ENCODE measurements around the gene TEX13D.

The TEX13D gene

DNA sequence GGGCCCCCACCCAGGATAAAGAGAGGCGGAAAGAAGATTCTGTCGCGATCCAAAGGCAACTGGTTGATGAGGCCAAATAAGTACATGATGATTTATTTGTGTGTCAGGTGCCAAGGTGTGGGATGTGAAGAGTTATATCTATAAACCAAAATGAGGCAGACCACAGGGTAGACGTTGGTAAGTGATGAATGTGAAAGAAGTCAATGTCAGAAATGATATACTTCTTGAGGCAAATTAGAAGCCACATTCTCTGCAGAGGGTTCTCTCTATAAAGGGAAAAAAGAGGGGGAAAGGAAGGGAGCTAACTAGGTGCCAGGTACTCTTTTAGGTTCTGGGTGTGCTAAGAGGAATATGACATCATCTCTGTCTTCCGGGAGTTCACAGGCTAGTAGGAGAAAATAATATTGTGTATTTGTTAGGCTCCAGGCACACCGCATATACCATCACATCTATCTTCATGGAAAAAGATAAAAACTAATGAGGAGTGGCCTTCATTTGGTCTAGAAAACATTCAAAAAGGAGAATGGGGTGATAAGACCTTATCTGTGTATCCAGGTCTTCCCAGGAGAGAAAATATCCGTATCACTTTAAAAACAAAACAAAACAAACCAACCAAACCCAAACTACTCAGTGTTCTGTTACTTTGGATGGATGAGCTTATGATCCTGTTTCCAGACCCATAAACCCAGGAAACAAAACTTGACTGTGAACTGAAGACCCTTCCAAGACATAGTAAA lies 9.1 kb downstream of the TEX13D start:
- TF ChIP-seq ZNF384 (IDR thresholded peaks at IDR 0.05), result no peak
- TF ChIP-seq FOXK2 (IDR thresholded peaks at IDR 0.05), result no peak
- no peak for DNase-seq (ENCODE audit: extremely low spot score)
- POLR2A ChIA-PET, result no interaction called here
- CTCF ChIA-PET, result no interaction called here

DNA sequence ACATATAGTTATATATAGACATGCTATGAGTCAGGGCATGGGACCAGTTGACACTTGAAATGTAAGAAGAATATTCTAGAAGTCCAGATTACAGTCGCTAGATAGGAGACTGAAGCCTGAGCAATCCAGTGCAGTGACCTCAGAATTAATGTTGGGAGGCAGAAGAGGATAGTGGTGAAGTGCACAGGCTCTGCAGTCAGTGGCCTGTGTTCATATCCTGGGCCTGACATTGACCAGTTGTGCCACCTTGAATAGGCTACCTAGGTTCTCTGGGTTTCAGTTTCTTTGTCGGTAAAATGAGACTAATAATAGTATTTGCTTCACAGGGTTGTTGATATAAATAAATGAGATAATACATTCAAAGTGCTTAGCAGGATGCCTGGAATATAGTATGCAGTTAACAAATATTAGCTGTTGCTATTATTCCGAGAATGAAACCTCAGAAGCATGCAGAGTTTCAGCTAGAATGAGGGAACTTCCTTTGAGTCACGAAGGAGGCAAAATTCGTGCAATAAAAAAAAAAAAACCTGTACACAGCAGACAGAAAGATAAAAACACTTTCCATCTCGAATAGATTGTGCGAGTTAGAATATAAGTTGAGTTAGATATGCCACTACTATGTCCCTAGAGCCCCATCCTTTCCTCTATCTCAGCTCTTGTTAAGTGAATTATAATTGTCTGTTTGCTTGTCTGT lies 9.9 kb downstream of the TEX13D start:
- DNase-seq (ENCODE audit: extremely low spot score), result no peak
- ChIA-PET POLR2A (no interaction called here), CTCF (no interaction called here)
- TF ChIP-seq FOXK2 (IDR thresholded peaks at IDR 0.05), result no peak

DNA sequence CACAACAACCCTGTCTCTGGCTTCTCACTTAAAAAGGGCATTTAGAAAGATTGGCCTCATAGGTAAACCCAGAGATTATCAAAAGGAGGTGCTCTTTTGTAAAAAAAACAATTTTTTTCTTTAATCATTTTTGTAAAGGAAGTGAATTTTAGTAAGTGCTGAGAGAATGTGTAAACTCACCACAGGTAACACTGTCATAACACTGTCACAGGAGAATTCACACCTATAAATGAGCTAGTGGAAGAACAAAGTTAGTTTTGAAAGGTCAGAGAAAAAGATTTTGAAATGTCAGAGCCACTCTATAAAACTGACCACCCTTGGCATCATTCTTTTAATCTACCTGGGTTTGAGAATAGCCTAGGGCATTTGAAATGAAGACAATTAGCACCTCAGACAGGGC lies 10.6 kb downstream of the TEX13D start:
- no peak for TF ChIP-seq BHLHE40 (IDR thresholded peaks at IDR 0.05; ENCODE audit: borderline replicate concordance)
- TF ChIP-seq ZNF384 (IDR thresholded peaks at IDR 0.05), result no peak
- CTCF ChIA-PET, result no interaction called here
- POLR2A ChIA-PET, result no interaction called here
- no peak for DNase-seq (ENCODE audit: extremely low spot score)

DNA sequence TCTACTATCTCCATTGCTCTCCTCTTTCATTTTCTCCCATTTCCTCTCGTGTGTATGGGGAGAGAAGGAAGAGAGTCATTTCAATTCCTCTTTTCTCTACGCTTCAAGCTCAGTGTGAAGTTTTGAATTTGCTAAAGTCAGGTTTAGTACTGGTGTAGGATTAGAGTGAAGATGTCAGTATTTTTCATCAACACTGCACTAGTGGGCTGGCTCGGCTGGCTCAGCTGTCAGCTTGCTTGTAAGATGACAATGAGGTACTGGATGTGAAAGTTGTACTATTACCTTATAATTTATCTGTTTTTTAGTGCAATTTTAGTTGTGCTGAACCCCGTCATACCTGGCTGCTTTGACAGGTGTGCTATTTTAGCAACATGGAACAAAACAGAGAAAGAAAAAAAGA lies 11.8 kb downstream of the TEX13D start:
- POLR2A ChIA-PET, result no interaction called here
- no peak for TF ChIP-seq L3MBTL2 (conservative IDR thresholded peaks at IDR 0.05)
- no peak for TF ChIP-seq SUZ12 (IDR thresholded peaks at IDR 0.05)
- no peak for TF ChIP-seq FOXA1 (IDR thresholded peaks at IDR 0.05)
- no peak for TF ChIP-seq FOXM1 (IDR thresholded peaks at IDR 0.05; ENCODE audit: borderline replicate concordance)
- CTCF ChIA-PET, result no interaction called here
- no peak for DNase-seq (ENCODE audit: extremely low spot score)

DNA sequence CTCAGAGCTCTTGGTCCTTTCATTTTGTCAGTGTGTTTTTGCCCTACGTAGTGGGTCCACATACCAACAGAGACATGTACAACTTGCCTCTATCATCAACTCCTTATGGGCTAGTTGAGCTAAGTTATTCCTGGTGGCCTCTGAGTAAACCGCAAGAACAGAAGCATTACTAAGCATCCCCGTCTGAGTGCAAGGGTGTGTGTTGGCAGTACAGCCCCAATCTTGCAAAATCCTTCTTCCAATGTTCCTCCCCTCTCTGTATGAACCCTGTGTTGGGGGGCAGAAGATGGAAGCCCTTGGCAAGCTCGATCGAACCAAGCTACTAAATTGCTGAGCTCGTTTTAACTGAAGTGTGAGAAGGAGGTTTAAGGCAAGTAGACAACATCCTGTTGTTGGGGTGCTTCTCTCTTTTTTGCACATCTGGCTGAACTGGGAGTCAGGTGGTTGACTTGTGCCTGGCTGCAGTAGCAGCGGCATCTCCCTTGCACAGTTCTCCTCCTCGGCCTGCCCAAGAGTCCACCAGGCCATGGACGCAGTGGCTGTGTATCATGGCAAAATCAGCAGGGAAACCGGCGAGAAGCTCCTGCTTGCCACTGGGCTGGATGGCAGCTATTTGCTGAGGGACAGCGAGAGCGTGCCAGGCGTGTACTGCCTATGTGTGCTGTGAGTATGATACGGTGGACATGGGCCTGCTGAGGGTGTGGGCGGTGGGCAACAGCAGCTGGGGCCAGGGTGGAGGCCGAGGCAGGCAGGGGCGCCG lies 13.8 kb downstream of the TEX13D start, which contains the start of gene SH2D1A:
Gene SH2D1A (plus strand): TSS at position 447 of the 760 bp plus-strand sequence. CDS start 80 bp downstream, at position 527.
- POLR2A ChIA-PET, result no interaction called here
- DNase-seq (ENCODE audit: extremely low spot score), result no peak
- no peak for TF ChIP-seq TARDBP (IDR thresholded peaks at IDR 0.05)
- no peak for TF ChIP-seq SP1 (IDR thresholded peaks at IDR 0.05)
- no peak for TF ChIP-seq ZNF384 (IDR thresholded peaks at IDR 0.05)
- no peak for TF ChIP-seq FOXK2 (IDR thresholded peaks at IDR 0.05)
- TF ChIP-seq, protein P1, sequence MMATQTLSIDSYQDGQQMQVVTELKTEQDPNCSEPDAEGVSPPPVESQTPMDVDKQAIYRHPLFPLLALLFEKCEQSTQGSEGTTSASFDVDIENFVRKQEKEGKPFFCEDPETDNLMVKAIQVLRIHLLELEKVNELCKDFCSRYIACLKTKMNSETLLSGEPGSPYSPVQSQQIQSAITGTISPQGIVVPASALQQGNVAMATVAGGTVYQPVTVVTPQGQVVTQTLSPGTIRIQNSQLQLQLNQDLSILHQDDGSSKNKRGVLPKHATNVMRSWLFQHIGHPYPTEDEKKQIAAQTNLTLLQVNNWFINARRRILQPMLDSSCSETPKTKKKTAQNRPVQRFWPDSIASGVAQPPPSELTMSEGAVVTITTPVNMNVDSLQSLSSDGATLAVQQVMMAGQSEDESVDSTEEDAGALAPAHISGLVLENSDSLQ (IDR thresholded peaks at IDR 0.05), result no peak
- no peak for TF ChIP-seq LEF1 (IDR thresholded peaks at IDR 0.05; ENCODE audit: borderline replicate concordance)
- TF ChIP-seq HDGF (IDR thresholded peaks at IDR 0.05; ENCODE audit: borderline replicate concordance), result no peak
- no peak for TF ChIP-seq ELF4 (IDR thresholded peaks at IDR 0.05)
- no peak for TF ChIP-seq CTBP1 (IDR thresholded peaks at IDR 0.05; ENCODE audit: borderline replicate concordance)
- TF ChIP-seq FOXA1 (IDR thresholded peaks at IDR 0.05), result no peak
- TF ChIP-seq L3MBTL2 (conservative IDR thresholded peaks at IDR 0.05), result no peak
- CTCF ChIA-PET, result interaction anchor here (0.6 kb wide), 1 partner anchor 710 kb away, joined by 12 read pairs; no protein-coding TSS in a partner anchor

DNA sequence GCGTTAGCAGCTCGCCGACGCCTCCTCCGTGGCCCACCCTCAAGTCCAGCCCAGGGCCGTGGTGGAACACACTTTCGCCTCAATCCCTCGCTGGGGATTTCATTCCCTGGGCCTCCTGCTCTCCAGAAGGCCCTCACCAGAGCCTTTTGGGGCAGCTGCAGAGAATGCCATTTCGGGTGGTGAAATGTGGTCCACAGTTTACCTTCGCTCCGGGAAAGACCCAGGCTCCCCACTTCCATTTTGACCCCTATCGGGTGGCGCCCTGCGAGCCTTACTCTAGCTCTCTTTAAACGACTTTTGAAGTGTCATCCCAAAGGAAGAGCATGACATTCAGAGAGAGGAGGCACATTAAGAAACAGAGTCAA lies 14.4 kb downstream of the TEX13D start:
- TF ChIP-seq HDGF (IDR thresholded peaks at IDR 0.05; ENCODE audit: borderline replicate concordance) (no peak), BHLHE40 (IDR thresholded peaks at IDR 0.05; ENCODE audit: borderline replicate concordance) (no peak), FOXM1 (IDR thresholded peaks at IDR 0.05; ENCODE audit: borderline replicate concordance) (no peak), NFRKB (IDR thresholded peaks at IDR 0.05) (no peak), ELF4 (IDR thresholded peaks at IDR 0.05) (no peak), TARDBP (IDR thresholded peaks at IDR 0.05) (no peak), FOXK2 (IDR thresholded peaks at IDR 0.05) (no peak), L3MBTL2 (conservative IDR thresholded peaks at IDR 0.05) (no peak), SUZ12 (IDR thresholded peaks at IDR 0.05) (no peak)
- TF ChIP-seq, protein P1 (IDR thresholded peaks at IDR 0.05), result no peak

DNA sequence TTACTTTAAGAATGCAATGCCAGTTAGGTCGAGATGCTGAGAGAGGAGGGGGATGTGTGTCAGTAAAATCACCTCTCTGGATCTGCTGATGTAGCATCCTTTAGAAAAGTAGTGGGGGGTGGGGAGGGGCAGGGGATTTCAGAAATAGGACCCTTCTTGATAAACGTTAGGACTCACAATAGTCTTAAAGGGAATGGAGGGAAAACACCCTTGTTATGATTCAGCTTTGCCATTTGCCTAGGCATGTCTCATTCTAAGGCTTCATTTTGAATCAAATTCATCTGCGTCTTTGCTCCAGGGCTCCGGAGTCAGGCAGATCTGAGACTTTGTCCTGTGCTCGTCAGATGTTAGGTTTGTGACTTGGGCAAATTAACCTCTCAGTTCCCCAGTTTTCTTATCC lies 14.8 kb downstream of the TEX13D start:
- ChIA-PET POLR2A (no interaction called here), CTCF (interaction anchor here (0.6 kb wide), 1 partner anchor 709 kb away, joined by 12 read pairs; no protein-coding TSS in a partner anchor)
- TF ChIP-seq CTBP1 (IDR thresholded peaks at IDR 0.05; ENCODE audit: borderline replicate concordance) (no peak), ZNF384 (IDR thresholded peaks at IDR 0.05) (no peak), FOXM1 (IDR thresholded peaks at IDR 0.05; ENCODE audit: borderline replicate concordance) (no peak), LEF1 (IDR thresholded peaks at IDR 0.05; ENCODE audit: borderline replicate concordance) (no peak), NFRKB (IDR thresholded peaks at IDR 0.05) (no peak), HDGF (IDR thresholded peaks at IDR 0.05; ENCODE audit: borderline replicate concordance) (no peak), FOXK2 (IDR thresholded peaks at IDR 0.05) (no peak), ARNT (IDR thresholded peaks at IDR 0.05) (no peak), ELF4 (IDR thresholded peaks at IDR 0.05) (no peak), L3MBTL2 (conservative IDR thresholded peaks at IDR 0.05) (no peak), SP1 (IDR thresholded peaks at IDR 0.05) (no peak), BHLHE40 (IDR thresholded peaks at IDR 0.05; ENCODE audit: borderline replicate concordance) (no peak), SUZ12 (IDR thresholded peaks at IDR 0.05) (no peak), TARDBP (IDR thresholded peaks at IDR 0.05) (no peak), FOXA1 (IDR thresholded peaks at IDR 0.05) (no peak)
- TF ChIP-seq, protein P1 (IDR thresholded peaks at IDR 0.05), result no peak
- DNase-seq (ENCODE audit: extremely low spot score), result no peak

More for the DNA sequence above, 14.4 kb downstream of the TEX13D start:
- ChIA-PET CTCF (interaction anchor here (0.6 kb wide), 1 partner anchor 709 kb away, joined by 12 read pairs; no protein-coding TSS in a partner anchor), POLR2A (no interaction called here)
- no peak for DNase-seq (ENCODE audit: extremely low spot score)

All from HEK293T (cell line).